C4-2B (cell line): ENCODE measurements around the gene CDA.

Experiments
- CTCF ChIP-seq: fragments of 450-650 bp; conservative IDR thresholded peaks from 2 replicates; pipeline ENCODE4 v1.5.1; 2017; ENCODE audit warnings: mild to moderate bottlenecking
- ZFX ChIP-seq: fragments of 450-650 bp; IDR thresholded peaks from 2 replicates; pipeline ENCODE4 v1.6.1; 2017

- TF ChIP-seq CTCF (no peak), ZFX (no peak)
Observed at GRCh38 chr1:20551161-20551560, 37.7 kb upstream of the CDA start.
